Measurements from ENCODE around the gene C16orf74. TPM values are rescaled to one million over a fixed set of nuclear protein-coding genes. Genes with fewer than 3 reads are reported as not detected.

Gene C16orf74
- total and polyA plus RNA-seq, 2 donors = 6.6 to 10.7 TPM

GRCh38 chr16:85765211-85765610 lies 14.3 kb upstream of the C16orf74 start:
- Histone ChIP-seq H3K36me3 (ENCODE audit: insufficient read depth) (no peaks in the 10 kb centered on the region), H3K4me1 (ENCODE audit: insufficient read depth) (no peaks in the 10 kb centered on the region), H3K27ac (ENCODE audit: low read depth) (no peak overlapping the region), H3K4me3 (ENCODE audit: low read depth, low read length) (no peak overlapping the region)
- 60% methylated on average over 8 of the region's 8 CpGs for WGBS
- no peak for DNase-seq (ENCODE audit: extremely low spot score)

DNA sequence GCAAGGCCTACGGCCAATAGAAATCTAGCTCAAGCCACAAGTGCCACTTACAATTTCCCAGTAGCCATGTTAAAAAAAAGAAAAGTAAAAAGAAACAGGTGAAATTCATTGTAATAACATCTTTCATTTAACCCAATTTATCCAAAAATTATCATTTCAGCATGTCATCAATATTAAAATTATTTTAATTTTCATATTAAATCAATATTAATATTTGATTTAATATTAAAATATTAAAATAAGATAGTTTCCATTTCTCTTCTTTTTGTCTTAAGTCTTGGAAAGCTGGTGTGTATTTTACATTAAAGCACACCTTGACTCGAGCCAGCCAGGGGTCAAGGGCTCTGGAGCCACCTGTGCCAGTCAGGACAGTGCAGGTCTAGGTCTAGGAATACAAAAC lies 12.7 kb upstream of the C16orf74 start:
- Histone ChIP-seq H3K4me1 (ENCODE audit: insufficient read depth) (no peaks in the 10 kb centered on the region), H3K4me3 (ENCODE audit: low read depth, low read length) (no peak overlapping the region), H3K27ac (ENCODE audit: low read depth) (no peak overlapping the region), H3K36me3 (ENCODE audit: insufficient read depth) (no peaks in the 10 kb centered on the region)
- DNase-seq (ENCODE audit: extremely low spot score) = no peak
- 92% methylated on average over 2 of the region's 2 CpGs for WGBS

DNA sequence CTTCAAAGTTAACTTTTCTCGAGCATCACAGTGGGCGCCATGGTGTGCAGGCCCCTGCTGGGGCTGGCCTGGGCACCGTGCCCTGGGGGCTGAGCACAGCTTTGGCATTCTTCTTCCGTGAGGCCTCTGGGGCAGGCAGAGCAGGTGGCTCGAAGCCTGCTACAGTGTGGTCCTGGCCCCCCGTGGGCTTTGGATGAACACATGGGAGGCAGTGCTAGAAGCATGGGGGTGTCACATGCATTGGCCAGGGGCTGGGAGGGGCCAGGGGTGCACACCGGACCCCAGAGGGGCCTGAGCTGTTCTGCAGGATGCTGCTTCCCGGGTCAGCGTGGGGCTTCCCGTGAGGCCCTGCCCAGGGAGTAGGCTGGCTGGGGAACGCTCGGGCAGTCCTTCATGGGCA lies 12.1 kb upstream of the C16orf74 start:
- Histone ChIP-seq H3K27ac (ENCODE audit: low read depth) (no peak overlapping the region), H3K36me3 (ENCODE audit: insufficient read depth) (no peaks in the 10 kb centered on the region), H3K4me1 (ENCODE audit: insufficient read depth) (no peaks in the 10 kb centered on the region), H3K4me3 (ENCODE audit: low read depth, low read length) (no peak overlapping the region)
- 81% methylated on average over 12 of the region's 12 CpGs for WGBS
- no peak for DNase-seq (ENCODE audit: extremely low spot score)

- Histone ChIP-seq H3K27ac (ENCODE audit: low read depth) (no peak overlapping the region), H3K4me3 (ENCODE audit: low read depth, low read length) (no peak overlapping the region), H3K36me3 (ENCODE audit: insufficient read depth) (no peaks in the 10 kb centered on the region), H3K4me1 (ENCODE audit: insufficient read depth) (no peaks in the 10 kb centered on the region)
- whole genome bisulfite sequencing = 74% methylated on average over 6 of the region's 6 CpGs
- no peak for DNase-seq (ENCODE audit: extremely low spot score)
Measured at GRCh38 chr16:85761861-85762260, 11.0 kb upstream of the C16orf74 start.

GRCh38 chr16:85759631-85760419 lies 8.9 kb upstream of the C16orf74 start:
- Histone ChIP-seq H3K4me3 (ENCODE audit: low read depth, low read length) (no peak overlapping the region), H3K4me1 (ENCODE audit: insufficient read depth) (no peaks in the 10 kb centered on the region), H3K27ac (ENCODE audit: low read depth) (no peak overlapping the region), H3K36me3 (ENCODE audit: insufficient read depth) (no peaks in the 10 kb centered on the region)
- DNase-seq (ENCODE audit: extremely low spot score) = no peak
- WGBS = 66% methylated on average over 20 of the region's 20 CpGs

DNA sequence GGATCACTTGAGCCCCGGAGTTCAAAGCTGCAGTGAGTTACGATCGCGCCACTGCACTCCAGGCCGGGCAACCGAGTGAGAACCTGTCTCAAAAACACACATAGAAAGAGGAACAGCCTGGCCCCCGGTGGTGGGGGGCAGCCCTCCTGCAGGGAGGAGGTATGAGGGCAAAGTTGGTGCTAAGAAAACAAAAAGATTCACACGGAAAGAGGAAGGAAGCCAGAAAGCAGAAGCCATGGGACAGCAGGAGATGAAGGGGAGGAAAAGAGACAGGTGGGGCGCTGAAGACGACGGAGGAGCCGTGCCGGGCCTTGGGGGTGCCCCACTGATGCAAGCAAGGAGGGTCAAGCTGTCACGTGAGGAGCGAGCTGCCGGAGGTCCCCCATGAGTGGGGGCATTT lies 8.2 kb upstream of the C16orf74 start:
- 48% methylated on average over 16 of the region's 16 CpGs for WGBS
- no peak for DNase-seq (ENCODE audit: extremely low spot score)

DNA sequence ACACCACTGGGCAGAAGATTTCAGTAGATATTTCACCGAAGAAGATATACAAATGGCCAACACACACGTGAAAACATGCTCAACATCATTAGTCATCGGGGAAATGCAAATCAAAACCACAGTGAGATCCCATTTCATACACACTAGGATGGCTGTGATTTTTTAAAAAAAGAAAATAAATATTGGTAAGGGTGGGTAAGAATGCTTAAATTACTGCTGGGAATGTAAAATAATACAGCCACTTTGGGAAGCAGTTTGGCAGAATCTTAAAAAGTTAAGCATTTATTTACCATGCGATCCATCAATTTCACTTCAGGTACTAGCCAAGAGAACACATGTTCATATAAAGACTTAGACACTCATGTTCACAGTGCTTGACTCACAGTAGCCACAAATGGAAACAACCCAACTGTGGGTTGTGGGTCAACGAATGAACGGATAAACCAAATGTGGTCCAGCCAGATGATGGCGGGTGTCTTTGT lies 6.5 kb upstream of the C16orf74 start:
- WGBS = 76% methylated on average over 7 of the region's 7 CpGs
- no peak for DNase-seq (ENCODE audit: extremely low spot score)
- H3K4me3 ChIP-seq (ENCODE audit: low read depth, low read length) = no peak overlapping the region
- no peak overlapping the region for H3K27ac ChIP-seq (ENCODE audit: low read depth)
- H3K4me1 ChIP-seq (ENCODE audit: insufficient read depth) = no peaks in the 10 kb centered on the region
- H3K36me3 ChIP-seq (ENCODE audit: insufficient read depth) = no peaks in the 10 kb centered on the region

More for the DNA sequence above, 8.2 kb upstream of the C16orf74 start:
- Histone ChIP-seq H3K27ac (ENCODE audit: low read depth) (no peak overlapping the region), H3K4me3 (ENCODE audit: low read depth, low read length) (no peak overlapping the region), H3K36me3 (ENCODE audit: insufficient read depth) (no peaks in the 10 kb centered on the region), H3K4me1 (ENCODE audit: insufficient read depth) (no peaks in the 10 kb centered on the region)

GRCh38 chr16:85755929-85756768 lies 5.3 kb upstream of the C16orf74 start:
- no peak overlapping the region for H3K27ac ChIP-seq (ENCODE audit: low read depth)
- 65% methylated on average over 25 of the region's 25 CpGs for WGBS

GRCh38 chr16:85754413-85754812 lies 3.5 kb upstream of the C16orf74 start:
- Histone ChIP-seq H3K27ac (ENCODE audit: low read depth) (no peak overlapping the region), H3K4me1 (ENCODE audit: insufficient read depth) (no peaks in the 10 kb centered on the region), H3K36me3 (ENCODE audit: insufficient read depth) (no peaks in the 10 kb centered on the region), H3K4me3 (ENCODE audit: low read depth, low read length) (no peak overlapping the region)
- 70% methylated on average over 7 of the region's 7 CpGs for WGBS
- no peak for DNase-seq (ENCODE audit: extremely low spot score)

More at GRCh38 chr16:85755929-85756768, 5.3 kb upstream of the C16orf74 start:
- Histone ChIP-seq H3K4me1 (ENCODE audit: insufficient read depth) (no peaks in the 10 kb centered on the region), H3K4me3 (ENCODE audit: low read depth, low read length) (no peak overlapping the region), H3K36me3 (ENCODE audit: insufficient read depth) (no peaks in the 10 kb centered on the region)
- DNase-seq (ENCODE audit: extremely low spot score) = no peak

DNA sequence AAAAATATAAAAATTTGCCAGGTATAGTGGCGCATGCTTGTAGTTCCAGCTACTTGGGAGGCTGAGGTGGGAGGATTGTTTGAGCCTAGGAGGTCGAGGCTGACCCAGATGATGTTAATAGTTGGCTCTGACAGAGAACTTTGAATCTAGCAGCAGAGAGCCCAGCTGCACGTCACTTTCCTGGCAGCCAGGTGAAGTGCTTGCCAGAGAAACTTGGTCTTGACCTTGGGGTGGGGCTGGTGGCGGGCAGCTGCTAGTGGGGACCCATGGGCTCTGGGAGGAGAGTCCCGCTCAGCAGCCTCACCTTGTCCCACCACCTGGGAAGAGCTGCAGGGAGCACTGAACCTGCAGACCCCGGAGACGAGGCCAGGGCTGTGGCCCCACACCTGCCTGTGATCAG lies 3.1 kb upstream of the C16orf74 start:
- WGBS = 92% methylated on average over 7 of the region's 7 CpGs
- no peaks in the 10 kb centered on the region for H3K4me1 ChIP-seq (ENCODE audit: insufficient read depth)
- H3K27ac ChIP-seq (ENCODE audit: low read depth) = no peak overlapping the region
- H3K36me3 ChIP-seq (ENCODE audit: insufficient read depth) = no peaks in the 10 kb centered on the region
- no peak overlapping the region for H3K4me3 ChIP-seq (ENCODE audit: low read depth, low read length)
- no peak for DNase-seq (ENCODE audit: extremely low spot score)

DNA sequence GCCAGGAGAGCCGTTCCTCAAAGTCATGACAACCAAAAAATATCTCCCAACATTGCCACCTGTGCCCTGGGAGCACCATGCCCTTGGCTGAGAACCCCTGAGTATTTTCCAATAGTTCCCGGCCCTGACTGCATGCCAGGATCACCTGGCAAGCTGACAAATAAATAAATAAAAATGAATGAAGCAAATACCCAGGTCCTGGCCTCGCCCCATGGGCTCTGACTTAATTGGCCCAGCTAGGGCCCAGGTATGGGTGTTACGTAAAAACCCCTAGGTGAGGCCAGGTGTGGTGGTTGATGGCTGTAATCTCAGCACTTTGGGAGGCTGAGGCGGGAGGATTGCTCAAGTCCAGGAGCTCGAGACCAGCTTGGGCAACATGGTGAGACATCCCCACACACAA lies 2.7 kb upstream of the C16orf74 start:
- no peak overlapping the region for H3K27ac ChIP-seq (ENCODE audit: low read depth)
- no peaks in the 10 kb centered on the region for H3K4me1 ChIP-seq (ENCODE audit: insufficient read depth)
- no peak for DNase-seq (ENCODE audit: extremely low spot score)
- H3K4me3 ChIP-seq (ENCODE audit: low read depth, low read length) = no peak overlapping the region
- 69% methylated on average over 6 of the region's 6 CpGs for WGBS
- no peaks in the 10 kb centered on the region for H3K36me3 ChIP-seq (ENCODE audit: insufficient read depth)

DNA sequence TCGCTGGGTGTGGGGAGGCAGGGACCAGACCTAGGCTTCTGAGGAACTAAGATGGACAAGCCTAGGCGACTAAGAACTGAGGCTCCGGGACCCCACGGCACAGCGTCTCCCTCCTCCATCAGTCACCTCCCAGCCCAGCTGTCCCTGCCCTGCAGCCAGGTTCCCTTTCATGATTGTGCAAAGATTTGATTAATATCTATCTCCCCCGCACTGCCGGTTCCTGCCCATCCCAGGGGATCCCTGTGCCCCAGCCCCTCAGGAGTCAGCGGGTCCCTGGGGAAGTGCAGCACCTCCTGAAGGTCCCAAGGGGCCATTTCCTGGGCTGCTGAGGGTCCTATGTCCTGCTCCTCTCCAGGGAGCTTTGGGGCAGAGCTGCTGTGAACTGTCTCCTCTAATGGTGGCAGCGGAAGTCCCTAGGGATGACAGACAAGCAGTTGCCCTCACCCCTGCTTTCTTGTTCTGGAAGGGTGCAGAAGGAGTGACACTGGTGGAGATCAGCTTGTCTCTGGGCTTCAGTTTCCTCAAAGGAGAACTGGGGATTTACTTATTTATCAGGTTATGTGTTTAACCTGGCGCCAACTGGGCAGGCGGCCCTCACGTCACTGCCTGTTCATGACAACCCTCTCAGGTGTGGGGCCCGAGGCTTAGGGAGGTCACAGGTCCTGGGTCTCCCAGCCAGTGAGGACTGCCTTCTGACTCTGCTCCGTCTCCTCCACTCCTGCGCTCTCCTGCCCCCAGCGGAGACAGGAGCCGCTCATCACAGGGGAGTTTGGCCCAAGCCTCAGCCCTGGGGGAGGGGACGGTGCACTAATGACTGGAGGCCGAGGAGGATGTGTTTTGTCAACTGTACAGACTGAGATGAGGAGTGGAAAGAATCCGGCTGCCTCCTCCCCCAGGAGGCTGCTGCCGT lies 1.9 kb upstream of the C16orf74 start:
- H3K4me3 ChIP-seq (ENCODE audit: low read depth, low read length) = no peak overlapping the region
- DNase-seq (ENCODE audit: extremely low spot score) = no peak
- no peak overlapping the region for H3K27ac ChIP-seq (ENCODE audit: low read depth)
- H3K4me1 ChIP-seq (ENCODE audit: insufficient read depth) = no peaks in the 10 kb centered on the region
- 47% methylated on average over 21 of the region's 21 CpGs for WGBS
- H3K36me3 ChIP-seq (ENCODE audit: insufficient read depth) = no peaks in the 10 kb centered on the region
